CD4-positive, alpha-beta T cell treated with Interleukin-12 subunit alpha and Interleukin-12 subunit beta, for 1 hour (primary cell): ENCODE measurements around the gene POLR1A.
"Not testable (repeated sequence)": the region's sequence is repeated elsewhere in the genome, so short reads cannot be mapped to it uniquely, and the experiment has no call there.

Experiments
- DNase-seq: peaks from one replicate; pipeline ENCODE4 v3.0.0-alpha.2; 2020

The POLR1A gene

DNA sequence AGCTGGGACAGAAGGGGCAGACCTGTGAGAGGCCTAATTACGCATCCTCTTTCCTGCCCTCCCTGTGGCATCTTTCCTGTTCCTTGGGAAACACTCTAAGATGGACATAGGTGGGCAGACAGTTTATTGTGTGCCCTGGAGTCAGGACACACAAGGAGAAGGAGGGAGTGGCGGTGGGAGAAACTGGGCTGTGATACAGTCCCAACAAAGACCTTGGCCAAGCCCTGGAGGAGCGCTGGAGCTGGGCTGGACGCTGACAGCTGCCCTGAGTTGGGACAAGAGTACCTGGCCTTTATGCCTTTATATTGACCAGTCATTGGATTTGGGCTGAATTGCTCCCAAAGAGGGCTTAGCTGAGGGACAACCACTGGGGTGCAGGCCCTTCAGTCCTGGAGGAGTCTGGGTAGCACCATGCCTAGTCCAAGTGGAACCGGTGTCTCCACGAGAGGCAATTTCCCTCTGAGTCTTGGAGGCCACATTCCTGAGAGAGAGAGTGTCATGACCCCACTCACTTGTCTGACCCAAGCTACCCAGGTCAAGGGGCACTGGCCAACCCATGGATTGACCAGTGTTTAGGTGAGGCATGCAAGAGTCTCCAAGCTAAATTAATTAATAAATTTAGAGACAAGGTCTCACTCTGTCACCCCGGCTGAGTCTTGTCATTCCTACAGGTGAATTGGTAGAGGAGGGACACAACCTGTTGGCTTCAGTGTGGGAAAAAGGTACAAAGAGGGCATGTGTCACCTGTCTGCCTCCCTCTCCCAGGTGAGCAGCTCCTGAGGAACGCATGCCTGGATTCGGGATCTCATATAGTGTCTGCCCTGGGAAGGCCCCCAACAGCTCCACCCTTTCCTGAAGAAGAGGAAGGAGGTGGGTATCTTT is 109.8 kb downstream of the POLR1A start:
- no peak for DNase-seq

- DNase-seq = no peak
These were observed 110.6 kb downstream of the POLR1A start for GRCh38 chr2:85994897-85995647.

DNA sequence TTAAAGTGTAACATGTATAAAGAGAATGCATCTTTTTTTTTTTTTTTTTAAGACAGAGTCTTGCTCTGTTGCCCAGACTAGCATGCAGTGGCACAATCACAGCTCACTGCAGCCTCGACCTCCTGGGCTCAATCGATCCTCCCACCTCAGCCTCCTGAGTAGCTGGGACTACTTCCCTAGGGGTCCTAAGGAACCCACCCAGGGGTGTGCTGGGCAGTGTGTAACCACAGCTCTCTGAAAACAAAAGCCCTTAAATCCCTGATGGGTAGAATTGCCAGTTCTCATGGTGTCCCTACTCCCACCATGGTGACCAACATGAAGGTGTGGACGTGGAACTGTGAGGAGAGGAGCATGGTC is 111.3 kb downstream of the POLR1A start:
- no peak for DNase-seq

DNA sequence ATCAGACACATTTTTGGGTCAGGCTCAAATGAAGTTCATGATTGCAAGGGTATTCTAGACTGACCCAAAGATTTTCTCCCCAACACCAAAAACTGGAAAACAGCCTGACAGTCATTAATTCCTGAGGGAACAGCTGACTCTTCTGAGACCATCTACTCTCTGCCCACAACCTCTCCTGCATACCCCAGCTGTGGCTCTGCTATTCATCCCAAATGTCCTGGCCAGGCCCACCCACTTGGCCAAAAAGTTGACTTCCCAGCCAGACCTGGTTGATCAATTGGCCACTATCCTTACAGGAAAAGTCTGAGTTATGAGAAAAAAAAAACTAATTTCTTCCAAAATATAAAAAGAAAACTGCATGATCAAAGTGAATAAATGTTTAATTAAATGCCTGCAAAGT is 113.1 kb downstream of the POLR1A start:
- no peak for DNase-seq

DNA sequence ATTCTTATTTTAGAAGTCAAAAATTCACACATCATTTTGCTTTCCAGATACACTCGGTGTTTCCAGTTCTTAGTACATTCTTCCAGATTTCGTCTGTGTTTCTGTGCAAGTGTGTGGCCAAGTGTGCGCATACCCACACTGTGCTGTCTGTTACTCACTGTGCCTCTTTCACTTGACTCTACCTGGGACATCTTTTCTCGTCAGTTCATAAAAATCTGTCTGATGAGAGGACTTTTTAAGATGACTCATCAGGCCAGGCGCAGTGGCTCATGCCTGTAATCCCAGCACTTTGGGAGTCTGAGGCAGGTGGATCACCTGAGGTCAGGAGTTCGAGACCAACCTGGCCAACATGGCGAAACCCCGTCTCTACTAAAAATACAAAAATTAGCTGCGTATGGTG is 113.6 kb downstream of the POLR1A start:
- DNase-seq = not testable (repeated sequence)

GRCh38 chr2:85990084-85990483 is 115.6 kb downstream of the POLR1A start:
- no peak for DNase-seq

- no peak for DNase-seq
These were observed 116.3 kb downstream of the POLR1A start for GRCh38 chr2:85989288-85989865.

DNA sequence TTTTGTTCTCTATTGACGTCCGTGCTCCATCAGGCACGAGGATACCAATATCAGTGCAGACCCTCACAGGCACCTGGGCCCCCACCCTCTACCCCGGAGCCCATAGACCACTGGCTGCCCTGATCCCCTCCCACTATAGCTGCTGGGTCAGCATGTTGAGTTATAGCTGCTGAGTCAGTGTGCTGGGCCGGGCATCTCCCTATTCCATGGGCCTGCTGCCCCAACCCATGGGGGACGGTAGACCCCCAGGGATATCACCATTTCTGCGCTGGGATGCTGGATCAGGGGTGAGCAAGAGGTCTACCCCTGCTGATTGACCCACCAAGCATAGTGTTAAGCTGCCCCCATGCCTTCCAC is 116.8 kb downstream of the POLR1A start:
- DNase-seq = no peak

DNA sequence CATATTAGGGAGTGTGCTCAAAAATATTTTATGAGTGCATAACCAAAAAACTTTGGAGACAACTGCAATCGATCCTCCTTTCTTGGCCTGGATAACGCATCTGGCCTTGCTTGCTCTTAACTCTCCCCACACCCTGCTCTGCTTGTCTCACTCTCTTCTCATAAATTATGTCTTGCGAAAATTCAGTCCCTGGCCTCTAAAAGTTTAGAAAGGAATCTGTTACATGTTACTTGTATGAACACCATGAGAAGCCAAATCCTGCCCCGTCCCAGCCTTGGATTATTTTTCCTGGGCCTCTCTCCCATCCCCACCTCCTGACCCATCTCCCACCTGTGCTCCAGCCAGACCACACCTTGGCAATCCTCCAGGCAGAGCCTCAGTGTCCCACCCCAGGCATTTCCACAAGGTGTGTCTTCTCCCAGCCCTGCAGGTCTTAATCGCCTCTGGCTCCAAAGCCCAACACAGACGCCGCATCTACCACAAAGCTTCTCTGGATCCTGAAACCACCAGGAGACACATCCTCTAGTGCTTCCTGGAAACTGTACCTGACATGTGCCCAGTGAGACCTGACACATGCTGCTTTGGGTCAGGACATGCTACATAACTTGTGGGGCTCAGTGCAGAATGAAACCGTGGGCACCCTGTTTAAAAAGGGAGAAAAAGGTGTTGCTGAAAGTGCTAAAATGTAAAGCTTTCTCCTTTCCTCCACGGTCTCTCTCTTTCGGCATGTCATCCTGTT is 117.3 kb downstream of the POLR1A start:
- no peak for DNase-seq

GRCh38 chr2:85987266-85988174 is 118.2 kb downstream of the POLR1A start:
- no peak for DNase-seq

GRCh38 chr2:85986121-85986520 is 119.6 kb downstream of the POLR1A start:
- no peak for DNase-seq

DNA sequence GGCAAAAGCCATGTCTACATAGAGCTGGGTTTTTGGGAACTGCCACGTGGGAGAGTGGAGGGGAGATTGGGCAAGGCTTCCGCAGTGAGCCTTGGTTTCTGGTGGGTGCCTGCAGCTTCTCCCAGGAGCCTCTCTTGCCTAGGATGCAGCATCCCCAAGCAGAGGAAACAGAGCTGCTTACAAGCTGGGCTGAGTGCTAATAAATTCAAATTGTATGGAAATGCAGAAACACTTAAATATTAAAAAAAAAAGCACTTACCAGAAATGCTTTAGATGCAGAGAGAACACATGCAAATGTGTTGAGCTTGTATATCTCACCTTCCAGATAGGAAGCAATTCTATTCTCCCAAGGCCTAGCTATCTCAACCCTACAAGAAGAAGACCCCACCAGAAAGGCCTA is 120.9 kb downstream of the POLR1A start:
- DNase-seq = no peak

DNA sequence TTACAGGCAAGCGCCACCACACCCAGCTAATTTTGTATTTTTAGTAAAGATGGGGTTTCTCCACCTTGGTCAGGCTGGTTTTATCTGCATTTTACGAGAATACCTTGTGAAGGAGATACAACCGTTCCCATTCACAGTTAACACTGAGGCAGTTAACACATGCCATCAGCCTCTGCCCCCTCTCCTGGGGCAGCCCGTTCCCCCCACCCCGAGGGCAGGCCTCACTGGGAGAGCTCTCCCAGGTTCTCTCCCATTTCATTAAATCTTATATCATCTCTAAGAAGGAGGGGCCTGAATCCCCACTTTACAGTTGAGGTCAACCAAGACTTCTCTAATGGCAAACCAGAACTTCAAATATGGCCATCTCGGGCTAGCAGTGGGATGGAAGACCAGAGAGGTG is 121.9 kb downstream of the POLR1A start:
- no peak for DNase-seq

DNA sequence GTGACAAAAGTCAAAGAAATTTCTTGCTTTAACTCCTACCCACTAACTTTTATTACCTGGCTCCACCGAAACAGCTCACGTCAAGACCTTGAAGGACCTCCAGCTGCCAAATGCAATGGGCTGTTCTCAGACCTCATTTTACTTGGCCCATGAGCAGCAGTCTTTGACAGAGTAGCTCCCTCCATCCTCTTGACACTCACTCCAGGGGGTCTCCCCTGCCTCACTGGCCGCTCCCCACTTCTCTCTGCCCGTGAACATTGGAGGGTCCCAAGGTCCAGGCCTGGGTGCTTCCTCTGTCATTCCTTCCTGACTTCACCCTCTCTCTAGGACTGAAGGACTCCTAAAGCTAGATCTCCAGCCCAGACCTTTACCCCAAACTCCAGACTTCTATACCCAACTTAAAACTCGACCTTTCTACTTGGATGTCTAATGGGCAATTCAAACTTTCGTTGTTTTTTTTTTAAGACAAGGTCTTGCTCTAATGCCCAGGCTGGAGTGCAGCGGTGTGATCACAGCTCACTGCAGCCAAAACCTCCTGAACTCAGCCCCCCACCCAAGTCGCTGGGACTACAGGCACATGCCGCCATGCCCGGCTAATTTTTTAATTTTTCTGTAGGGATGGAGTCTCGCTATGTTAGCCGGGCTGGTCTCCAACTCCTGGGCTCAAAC is 124.0 kb downstream of the POLR1A start:
- DNase-seq = no peak

GRCh38 chr2:85978883-85979780 is 126.6 kb downstream of the POLR1A start:
- no peak for DNase-seq

DNA sequence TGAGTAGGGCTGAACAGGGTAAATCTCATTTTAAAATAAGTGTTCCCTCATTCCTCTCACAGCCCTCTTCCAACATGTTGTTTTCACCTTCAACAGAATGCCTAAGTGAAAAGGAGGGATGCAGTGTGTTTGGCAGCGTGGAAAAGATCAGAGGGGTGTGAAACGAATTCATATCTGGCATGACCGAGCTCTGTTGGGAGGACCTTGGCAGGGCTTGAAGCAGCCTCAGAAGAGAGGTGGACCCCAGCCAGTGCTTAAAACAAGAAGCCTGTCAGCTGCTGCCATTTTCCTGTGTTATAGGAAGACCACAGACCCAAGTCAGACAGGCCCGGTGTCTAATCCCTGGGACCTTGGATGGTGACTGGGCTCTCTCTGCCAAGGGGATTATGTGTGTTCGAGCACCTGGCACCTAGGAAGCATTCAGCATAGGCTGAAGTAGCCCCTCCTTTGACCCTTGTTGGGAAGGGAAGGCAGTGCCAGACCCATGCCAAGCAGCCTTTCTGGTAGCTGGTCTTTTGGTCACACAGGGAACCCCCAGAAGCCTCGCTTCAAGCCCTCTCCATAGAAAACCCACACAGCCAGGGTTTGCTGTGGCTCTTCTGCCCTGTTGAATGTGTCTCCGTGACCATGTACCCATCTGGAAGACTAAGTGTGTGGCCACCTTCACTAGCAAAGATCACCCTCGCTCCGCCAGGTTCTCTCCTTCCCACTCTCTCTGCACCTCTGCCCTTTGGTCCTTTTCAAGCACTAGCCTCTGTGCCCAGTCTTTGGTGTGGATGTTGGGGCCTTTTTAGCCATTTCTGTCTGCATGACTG is 129.4 kb downstream of the POLR1A start:
- DNase-seq = no peak

DNA sequence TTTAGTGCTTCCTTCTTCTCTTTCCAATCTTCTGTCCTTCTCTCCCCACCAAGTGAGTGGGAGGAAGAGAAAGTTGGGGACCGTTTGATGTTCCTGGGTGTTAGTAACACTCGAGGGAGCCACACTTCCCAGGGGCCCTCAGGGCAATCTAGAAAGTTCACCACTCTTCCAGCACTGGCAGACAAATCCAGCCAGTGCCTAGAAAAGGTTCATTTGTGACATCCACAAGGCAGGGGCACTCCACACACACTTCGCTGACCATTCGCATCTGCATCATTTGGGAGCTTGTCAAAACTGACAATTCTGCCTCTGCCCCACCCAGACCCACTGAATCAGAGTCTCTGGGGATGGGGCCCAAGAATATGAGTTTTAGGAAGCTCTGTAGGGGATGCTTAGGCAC is 130.1 kb downstream of the POLR1A start:
- no peak for DNase-seq

- no peak for DNase-seq
These were observed 131.3 kb downstream of the POLR1A start for GRCh38 chr2:85974390-85974789.

GRCh38 chr2:85972355-85972754 is 133.3 kb downstream of the POLR1A start:
- no peak for DNase-seq

GRCh38 chr2:85971366-85971765 is 134.3 kb downstream of the POLR1A start:
- DNase-seq = no peak
